ENCODE data around the gene CPZ.

The CPZ gene

DNA sequence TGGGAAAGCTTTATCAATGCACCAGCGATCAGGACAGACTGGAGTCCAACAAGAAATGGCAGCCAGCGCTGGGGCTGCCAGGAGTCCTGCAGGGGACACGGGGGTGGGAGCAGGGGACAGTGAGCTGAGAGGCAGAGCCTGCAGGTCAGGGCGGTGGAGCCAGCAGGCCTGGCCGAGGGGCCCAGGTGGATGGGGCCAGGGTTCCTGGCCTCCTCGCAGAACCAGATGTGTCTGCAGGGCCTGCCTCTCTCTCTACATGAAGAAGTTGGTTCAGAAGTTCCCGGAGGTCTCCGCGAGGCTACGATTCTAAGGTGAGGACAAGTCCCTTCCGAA lies 63.6 kb downstream of the CPZ start:
- no peak for DNase-seq

DNA sequence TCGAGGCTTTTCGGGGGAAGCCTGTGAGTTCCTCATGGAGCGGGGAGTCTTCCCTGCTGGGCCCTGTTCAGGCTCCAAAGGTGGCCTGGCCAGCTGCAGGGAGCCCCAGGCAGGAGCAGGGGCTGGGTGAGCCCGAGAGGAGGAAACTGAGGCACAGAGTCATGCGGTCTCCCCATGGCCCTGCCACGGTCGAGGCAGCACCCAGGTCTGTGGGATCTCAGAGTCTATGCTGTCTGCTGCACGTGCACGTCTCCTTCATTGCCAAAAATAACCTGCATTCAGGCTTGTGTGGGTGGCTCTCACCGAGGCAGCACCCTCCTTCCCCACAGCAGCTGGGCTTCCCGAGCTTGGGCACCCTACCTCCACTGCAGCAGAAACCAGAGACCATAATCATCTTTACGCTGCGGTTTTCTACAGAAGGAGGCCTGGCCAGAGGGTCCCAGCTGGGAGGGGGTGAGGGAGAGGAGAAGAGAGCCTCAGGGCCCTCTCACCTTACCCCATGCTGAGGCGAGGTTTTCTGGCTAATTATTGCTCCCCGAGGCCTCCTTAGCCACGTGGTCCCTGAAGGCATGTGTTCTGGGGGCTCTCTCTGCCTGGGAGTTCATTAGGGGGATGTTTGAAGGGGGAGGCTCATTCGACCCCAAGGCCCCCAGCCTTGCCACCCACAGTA lies 64.3 kb downstream of the CPZ start:
- no peak for DNase-seq

DNA sequence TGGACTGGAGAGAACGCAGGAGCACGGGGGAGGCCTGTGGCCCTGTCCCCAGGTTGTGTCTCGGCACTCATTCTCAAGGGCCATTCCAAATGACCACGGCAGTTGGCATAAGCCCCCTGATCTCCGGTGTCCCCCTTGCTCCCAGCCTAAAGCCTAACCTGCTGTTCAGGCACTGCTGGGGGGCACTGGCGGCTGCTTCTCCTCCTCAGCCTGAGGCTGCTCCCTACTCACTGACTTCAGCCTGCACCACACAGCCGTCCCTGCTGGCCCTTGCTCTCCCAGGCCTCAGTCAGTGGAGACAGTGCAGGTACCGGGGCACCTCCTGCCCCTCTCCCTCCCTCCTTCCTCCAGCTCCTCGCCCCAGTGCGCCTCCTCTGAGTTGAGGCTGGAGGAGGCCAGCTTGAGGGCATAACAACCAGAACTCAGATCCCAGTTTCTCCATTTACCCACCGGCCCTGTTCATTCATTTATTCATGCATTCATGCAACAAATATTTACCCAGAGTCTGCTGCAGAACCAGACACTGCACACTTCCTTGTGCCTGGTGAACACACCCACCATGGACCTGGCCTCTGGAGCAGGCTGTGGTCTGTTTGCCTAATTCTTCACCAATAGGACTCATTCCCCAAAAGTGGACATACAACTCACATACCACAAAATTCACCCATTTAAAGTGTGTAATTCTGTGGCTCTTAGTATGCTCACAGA lies 65.0 kb downstream of the CPZ start:
- DNase-seq: no peak

DNA sequence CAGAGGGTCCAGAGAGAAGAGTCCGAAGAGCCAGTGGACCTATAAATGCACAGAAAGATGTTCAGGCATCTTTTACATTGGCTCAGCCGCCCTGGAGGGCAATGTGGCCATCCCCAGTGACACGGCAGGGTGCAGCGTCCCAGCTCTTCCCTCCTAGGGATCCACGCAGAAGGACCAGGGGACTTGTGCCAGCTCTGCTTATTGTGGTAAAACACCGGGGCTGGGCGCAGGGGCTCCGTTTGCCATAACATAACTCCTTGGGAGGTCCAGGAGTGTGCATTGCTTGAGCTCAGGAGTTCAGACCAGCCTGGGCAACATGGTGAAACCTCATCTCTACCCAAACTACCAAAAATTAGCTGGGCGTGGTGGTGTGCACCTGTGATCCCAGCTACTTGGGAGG lies 70.2 kb downstream of the CPZ start:
- no peak for DNase-seq

DNA sequence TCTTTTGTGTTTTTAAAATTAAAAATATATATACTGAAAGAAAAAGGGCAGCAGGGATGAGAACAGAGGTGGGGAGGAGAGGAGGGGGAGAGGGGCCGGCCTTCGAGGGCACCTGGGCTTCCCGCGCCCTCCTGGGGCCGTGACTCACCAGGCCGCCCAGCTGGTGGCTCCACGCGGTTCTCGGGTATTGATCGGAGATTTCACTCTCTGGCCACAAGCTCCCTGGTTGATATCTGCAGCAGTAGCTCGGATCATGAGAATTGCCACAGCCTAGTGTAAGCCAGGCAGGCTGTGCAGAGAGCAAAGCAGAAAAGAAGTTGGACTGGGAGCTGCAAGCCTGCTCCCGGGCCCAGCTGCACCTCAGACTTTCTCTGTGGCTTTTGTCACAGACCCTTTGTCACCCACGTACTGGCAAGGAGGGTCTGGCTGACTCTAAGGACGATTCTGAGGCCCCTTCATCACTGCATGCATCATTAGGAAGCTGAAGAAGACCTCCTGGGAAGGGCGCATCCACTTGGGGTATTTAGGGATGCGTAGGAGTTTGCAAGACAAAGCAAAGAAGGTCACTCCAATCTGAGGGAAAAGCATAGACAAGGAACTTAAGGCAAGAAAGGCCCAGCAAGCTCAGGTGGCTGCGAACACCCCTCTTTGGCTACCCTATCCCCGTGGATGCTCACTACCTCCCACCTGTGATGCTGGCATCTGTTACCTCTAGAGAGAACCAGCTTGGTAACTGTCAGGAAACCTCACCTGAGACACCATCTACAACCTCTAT lies 71.7 kb downstream of the CPZ start:
- no peak for DNase-seq

DNA sequence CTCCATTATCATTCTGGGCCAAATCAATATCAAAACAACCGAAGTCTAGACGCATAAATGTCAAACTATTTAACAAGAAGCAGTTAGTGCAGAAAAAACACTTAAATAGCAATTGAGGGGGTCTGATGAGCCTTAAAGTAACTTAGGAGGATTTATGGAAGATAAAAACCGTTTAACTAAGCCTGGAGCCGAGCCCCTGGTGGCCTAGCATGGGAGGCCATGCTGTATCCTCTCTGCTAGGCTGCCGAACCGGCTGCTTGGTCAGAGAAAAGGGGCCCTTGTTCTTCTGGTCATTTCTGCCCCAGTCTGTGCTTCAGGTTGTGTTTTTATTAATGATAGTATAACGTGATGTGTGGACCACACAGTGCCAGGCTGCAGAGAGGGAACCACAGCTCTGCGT lies 72.4 kb downstream of the CPZ start:
- no peak for DNase-seq

DNA sequence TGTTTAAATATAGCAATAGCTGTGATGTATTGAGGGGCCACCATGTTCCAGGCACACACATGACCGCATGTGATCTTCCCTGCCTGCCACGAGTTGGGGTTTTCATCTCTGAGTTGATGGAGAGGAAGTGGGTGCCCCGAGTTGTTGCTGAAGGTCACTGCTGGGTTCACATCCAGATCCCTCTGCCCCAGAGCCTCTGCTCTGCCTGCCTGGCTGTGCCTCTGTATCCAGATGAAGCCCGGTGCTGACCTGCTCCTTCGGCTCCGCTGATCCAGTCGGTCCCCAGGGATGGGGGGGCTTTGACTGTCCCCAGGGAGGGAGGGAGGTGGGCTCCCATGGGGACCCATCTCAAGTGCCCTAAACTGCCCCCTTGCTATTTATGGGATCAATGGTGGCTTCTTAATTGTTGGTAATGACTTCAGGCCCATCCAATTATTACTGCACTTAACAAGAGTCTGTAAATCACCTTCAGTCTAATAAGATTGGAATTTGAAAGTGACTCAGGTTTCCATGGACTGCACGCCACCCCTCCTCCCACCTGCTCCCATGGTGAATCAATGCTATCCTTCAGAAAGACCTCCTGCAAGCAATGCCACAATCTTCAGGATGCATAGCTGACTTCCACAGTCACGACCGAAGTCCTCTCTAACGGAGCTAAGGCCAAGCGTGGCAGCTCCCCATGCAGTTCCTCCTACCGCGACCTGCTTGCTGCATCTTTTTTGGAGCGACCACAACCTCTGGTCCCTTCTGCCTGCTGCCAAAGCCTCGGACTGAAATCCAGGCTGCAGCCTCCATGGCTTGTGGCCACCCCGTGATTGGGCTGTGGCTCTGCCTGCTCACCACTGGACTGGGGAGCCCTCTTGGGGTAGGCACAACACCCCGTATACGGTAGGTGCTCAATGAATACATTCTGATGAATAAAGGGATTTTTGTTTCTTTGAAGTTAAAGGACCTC lies 73.1 kb downstream of the CPZ start:
- DNase-seq: no peak

DNA sequence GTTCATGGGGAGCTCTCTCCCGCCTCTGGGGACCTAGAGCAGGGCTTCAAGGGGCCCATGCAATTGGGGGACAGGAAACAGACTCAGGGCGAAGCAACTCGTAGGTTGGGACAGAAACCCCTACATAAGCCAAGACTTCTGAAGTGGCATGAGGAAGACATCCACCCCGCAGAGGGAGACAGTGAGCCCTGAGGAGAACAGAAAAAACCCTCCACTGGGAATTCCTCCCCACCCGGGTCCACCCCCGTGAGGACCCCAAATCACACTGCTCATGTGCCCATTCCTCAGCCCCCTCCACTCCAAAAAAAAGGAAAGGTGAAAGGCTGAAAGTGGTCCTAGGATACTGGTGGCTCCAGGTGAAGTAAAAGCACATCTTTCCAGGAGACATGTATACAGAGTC lies 74.0 kb downstream of the CPZ start:
- DNase-seq: no peak
